ENCODE results near the gene NOVA1. TPM values are rescaled to one million over a fixed set of nuclear protein-coding genes. Genes with fewer than 3 reads are reported as not detected.

Gene NOVA1
- total and polyA plus RNA-seq, 2 of the 4 experiments (the other 2 are of a cell fraction), result 0.90 to 3.0 TPM

DNA sequence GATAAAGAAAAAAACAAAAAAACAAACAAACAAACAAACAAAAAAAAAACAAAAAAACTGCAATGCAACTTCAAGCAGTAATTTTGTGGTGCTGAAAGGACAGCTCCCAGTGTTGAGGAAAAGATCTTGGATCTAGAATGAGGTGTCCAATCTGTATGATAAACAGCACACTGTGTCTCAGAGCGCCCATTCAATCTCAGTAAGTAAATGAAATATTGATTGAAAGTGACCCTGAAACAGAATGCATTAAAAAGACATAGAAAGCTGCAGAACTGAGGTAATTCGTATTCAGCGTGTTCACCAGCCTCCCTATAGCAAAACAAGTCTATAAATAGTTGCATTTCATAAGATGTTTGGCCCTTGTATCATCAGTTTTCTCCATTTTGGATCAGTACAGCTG, 153.0 kb downstream of the NOVA1 start:
- dilution Hi-C loops (cut with HindIII; ENCODE audit: low sequenced_read_pairs, unreplicated experiment) (no loop called here), in situ Hi-C loops (cut with MboI; ENCODE audit: low sequenced_read_pairs) (no loop called here), intact Hi-C loops (cut with micrococcal nuclease) (no loop called here)

More for the DNA sequence above, 153.0 kb downstream of the NOVA1 start:
- no peak overlapping the region for H3K56ac ChIP-seq (ENCODE audit: extremely low read depth, insufficient read depth, low read length)
- no peaks in the 10 kb centered on the region for H3K27me3 ChIP-seq (ENCODE audit: control insufficient read depth, insufficient read depth, low read length)
- WGBS, 2 experiments (ENCODE audit: extremely low coverage in 2 of 2, insufficient read length in 1 of 2), result no CpG with 5 or more reads among the region's 3 CpGs
- H4K91ac ChIP-seq (ENCODE audit: insufficient read depth, low read depth, low read length), result no peak overlapping the region
- H2BK5ac ChIP-seq (ENCODE audit: low read depth, low read length, poor library complexity, severe bottlenecking), result no peak overlapping the region
- H3K23ac ChIP-seq (ENCODE audit: low read depth, low read length), result no peak overlapping the region
- no peak overlapping the region for H2BK15ac ChIP-seq (ENCODE audit: low read depth, low read length)
- H4K20me1 ChIP-seq (ENCODE audit: insufficient read depth, low read length), result no peaks in the 10 kb centered on the region
- H3K18ac ChIP-seq (ENCODE audit: low read depth, low read length), result no peak overlapping the region
- H3K4me1 ChIP-seq (ENCODE audit: control insufficient read depth, insufficient read depth, low read length), result no peaks in the 10 kb centered on the region
- H2AK5ac ChIP-seq (ENCODE audit: low read depth, low read length), result no peak overlapping the region
- H3K9me3 ChIP-seq (ENCODE audit: control insufficient read depth, insufficient read depth, low read length), result no peaks in the 10 kb centered on the region
- peak; percentile 9 for DNase-seq
- H3K4me2 ChIP-seq (ENCODE audit: low read depth, low read length), result no peak overlapping the region
- ChIA-PET POLR2A (ENCODE audit: unreplicated experiment) (no interaction called here), CTCF (no interaction called here)
- H3K79me1 ChIP-seq (ENCODE audit: low read depth in 1 of 2, low read length in 2 of 2), result no peaks in the 10 kb centered on the region
- H2BK120ac ChIP-seq (ENCODE audit: low read depth, low read length), result no peak overlapping the region
- no peak overlapping the region for H2AK9ac ChIP-seq (replicated peaks; ENCODE audit: low read depth, low read length, poor library complexity)
- no peaks in the 10 kb centered on the region for H3K36me3 ChIP-seq (ENCODE audit: control insufficient read depth, insufficient read depth, low read length)
- TF ChIP-seq MAZ (IDR thresholded peaks at IDR 0.05; ENCODE audit: borderline replicate concordance, low read depth, low read length), result no peak
- TF ChIP-seq SMC3 (IDR thresholded peaks at IDR 0.05; ENCODE audit: low read depth, low read length), result no peak
- TF ChIP-seq CHD1 (IDR thresholded peaks at IDR 0.05; ENCODE audit: low read depth, low read length), result no peak
- TF ChIP-seq RFX5 (IDR thresholded peaks at IDR 0.05; ENCODE audit: low read depth, low read length), result no peak
- no peak for TF ChIP-seq NFE2L2 (IDR thresholded peaks at IDR 0.05; ENCODE audit: low read depth, low read length)
- TF ChIP-seq, protein P1, sequence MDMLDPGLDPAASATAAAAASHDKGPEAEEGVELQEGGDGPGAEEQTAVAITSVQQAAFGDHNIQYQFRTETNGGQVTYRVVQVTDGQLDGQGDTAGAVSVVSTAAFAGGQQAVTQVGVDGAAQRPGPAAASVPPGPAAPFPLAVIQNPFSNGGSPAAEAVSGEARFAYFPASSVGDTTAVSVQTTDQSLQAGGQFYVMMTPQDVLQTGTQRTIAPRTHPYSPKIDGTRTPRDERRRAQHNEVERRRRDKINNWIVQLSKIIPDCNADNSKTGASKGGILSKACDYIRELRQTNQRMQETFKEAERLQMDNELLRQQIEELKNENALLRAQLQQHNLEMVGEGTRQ (IDR thresholded peaks at IDR 0.05; ENCODE audit: low read depth, low read length), result no peak
- TF ChIP-seq POLR2A (IDR thresholded peaks at IDR 0.05; ENCODE audit: low read depth, low read length), result no peak
- TF ChIP-seq BHLHE40 (IDR thresholded peaks at IDR 0.05; ENCODE audit: low read depth, low read length), result no peak
- TF ChIP-seq, protein P2, sequence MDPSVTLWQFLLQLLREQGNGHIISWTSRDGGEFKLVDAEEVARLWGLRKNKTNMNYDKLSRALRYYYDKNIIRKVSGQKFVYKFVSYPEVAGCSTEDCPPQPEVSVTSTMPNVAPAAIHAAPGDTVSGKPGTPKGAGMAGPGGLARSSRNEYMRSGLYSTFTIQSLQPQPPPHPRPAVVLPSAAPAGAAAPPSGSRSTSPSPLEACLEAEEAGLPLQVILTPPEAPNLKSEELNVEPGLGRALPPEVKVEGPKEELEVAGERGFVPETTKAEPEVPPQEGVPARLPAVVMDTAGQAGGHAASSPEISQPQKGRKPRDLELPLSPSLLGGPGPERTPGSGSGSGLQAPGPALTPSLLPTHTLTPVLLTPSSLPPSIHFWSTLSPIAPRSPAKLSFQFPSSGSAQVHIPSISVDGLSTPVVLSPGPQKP (IDR thresholded peaks at IDR 0.05; ENCODE audit: borderline replicate concordance, low read depth, low read length), result no peak
- no peak for TF ChIP-seq MXI1 (IDR thresholded peaks at IDR 0.05; ENCODE audit: borderline replicate concordance, low read depth, low read length)
- no peak for TF ChIP-seq CEBPB (IDR thresholded peaks at IDR 0.05; ENCODE audit: low read depth, low read length)
- TF ChIP-seq, protein P3, sequence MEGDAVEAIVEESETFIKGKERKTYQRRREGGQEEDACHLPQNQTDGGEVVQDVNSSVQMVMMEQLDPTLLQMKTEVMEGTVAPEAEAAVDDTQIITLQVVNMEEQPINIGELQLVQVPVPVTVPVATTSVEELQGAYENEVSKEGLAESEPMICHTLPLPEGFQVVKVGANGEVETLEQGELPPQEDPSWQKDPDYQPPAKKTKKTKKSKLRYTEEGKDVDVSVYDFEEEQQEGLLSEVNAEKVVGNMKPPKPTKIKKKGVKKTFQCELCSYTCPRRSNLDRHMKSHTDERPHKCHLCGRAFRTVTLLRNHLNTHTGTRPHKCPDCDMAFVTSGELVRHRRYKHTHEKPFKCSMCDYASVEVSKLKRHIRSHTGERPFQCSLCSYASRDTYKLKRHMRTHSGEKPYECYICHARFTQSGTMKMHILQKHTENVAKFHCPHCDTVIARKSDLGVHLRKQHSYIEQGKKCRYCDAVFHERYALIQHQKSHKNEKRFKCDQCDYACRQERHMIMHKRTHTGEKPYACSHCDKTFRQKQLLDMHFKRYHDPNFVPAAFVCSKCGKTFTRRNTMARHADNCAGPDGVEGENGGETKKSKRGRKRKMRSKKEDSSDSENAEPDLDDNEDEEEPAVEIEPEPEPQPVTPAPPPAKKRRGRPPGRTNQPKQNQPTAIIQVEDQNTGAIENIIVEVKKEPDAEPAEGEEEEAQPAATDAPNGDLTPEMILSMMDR (conservative IDR thresholded peaks at IDR 0.05; ENCODE audit: low read depth, low read length), result no peak
- TF ChIP-seq RCOR1 (IDR thresholded peaks at IDR 0.05; ENCODE audit: insufficient replicate concordance, low read length), result no peak
- no peak for TF ChIP-seq RAD21 (IDR thresholded peaks at IDR 0.05; ENCODE audit: low read length)
- no peak for TF ChIP-seq MAFK (IDR thresholded peaks at IDR 0.05; ENCODE audit: low read depth, low read length)
- TF ChIP-seq FOS (IDR thresholded peaks at IDR 0.05; ENCODE audit: low read depth, low read length), result no peak
- no peak for ATAC-seq (ENCODE audit: low read depth)
- H3K14ac ChIP-seq (replicated peaks; ENCODE audit: low read depth, low read length), result no peak overlapping the region
- H4K8ac ChIP-seq (ENCODE audit: low read depth in 2 of 2, low read length in 2 of 2), result no peak overlapping the region
- no peak overlapping the region for H3K27ac ChIP-seq (ENCODE audit: insufficient read depth, low read length)
- H2AFZ ChIP-seq (replicated peaks; ENCODE audit: low read length, poor library complexity), result no peak overlapping the region
- no peak overlapping the region for H4K5ac ChIP-seq (ENCODE audit: low read depth, low read length)
- no TSS peak for BruUV-seq (replicated peaks)
- H3K4me3 ChIP-seq (ENCODE audit: insufficient read depth, low read depth, low read length), result no peak overlapping the region
- H3K9ac ChIP-seq (ENCODE audit: low read depth, low read length), result no peak overlapping the region
- no peaks in the 10 kb centered on the region for H3K9me1 ChIP-seq (ENCODE audit: insufficient read depth, low read length)
- no peak overlapping the region for H3K4ac ChIP-seq (ENCODE audit: low read depth, low read length)
- H2BK20ac ChIP-seq (ENCODE audit: low read depth, low read length), result no peak overlapping the region
